Neutrophil (primary cell): Measurements from ENCODE around the gene ARCN1.

Source experiments
- H3K27ac ChIP-seq: fragments of 200-600 bp; sonication (generic); 2 replicates; pipeline ENCODE4 v1.5.1; 2016; ENCODE audit warnings: mild to moderate bottlenecking, moderate library complexity
- H3K27me3 ChIP-seq: fragments of 200-600 bp; sonication (generic); 2 replicates; pipeline ENCODE4 v1.6.0; 2016; ENCODE audit warnings: mild to moderate bottlenecking
- H3K36me3 ChIP-seq: fragments of 200-600 bp; sonication (generic); 2 replicates; pipeline ENCODE4 v1.5.1; 2017
- H3K4me1 ChIP-seq, 2 experiments: fragments of 200-600 bp in 1 of 2; sonication (generic) in 1 of 2; 1 replicate in 1 of 2; 2 replicates in 1 of 2; pipeline versions ENCODE4 v1.5.1 to v1.6.1; 2013 to 2016; ENCODE audit warnings: low read depth in 1 of 2, low read length in 1 of 2, mild to moderate bottlenecking in 1 of 2, moderate library complexity in 1 of 2; ENCODE audit not compliant: control insufficient read depth in 1 of 2, insufficient read depth in 1 of 2
- H3K4me3 ChIP-seq, 2 experiments: fragments of 200-600 bp in 1 of 2; sonication (generic) in 1 of 2; 1 replicate in 1 of 2; 2 replicates in 1 of 2; pipeline ENCODE4 v1.5.1; 2013 to 2016; ENCODE audit warnings: low read depth in 1 of 2, low read length in 1 of 2, mild to moderate bottlenecking in 1 of 2, moderate library complexity in 1 of 2
- H3K9me3 ChIP-seq: fragments of 200-600 bp; sonication (generic); 2 replicates; pipeline ENCODE4 v1.5.1; 2016
- CTCF ChIP-seq: fragments of 200-600 bp; sonication (generic); IDR thresholded peaks from 2 replicates; pipeline ENCODE4 v1.5.1; 2016; ENCODE audit warnings: antibody characterized with exemption

The ARCN1 gene

GRCh38 chr11:118641397-118642019, 69.3 kb downstream of the ARCN1 start:
- Histone ChIP-seq H3K4me1 (no peaks in the 10 kb centered on the region), H3K27me3 (no peaks in the 10 kb centered on the region), H3K9me3 (no peaks in the 10 kb centered on the region), H3K27ac (no peak overlapping the region), H3K4me3 (no peak overlapping the region), H3K36me3 (no peaks in the 10 kb centered on the region)
- TF ChIP-seq CTCF = no peak

- Histone ChIP-seq H3K4me3 (no peak overlapping the region), H3K36me3 (no peaks in the 10 kb centered on the region), H3K4me1 (no peaks in the 10 kb centered on the region), H3K27ac (no peak overlapping the region), H3K9me3 (no peaks in the 10 kb centered on the region), H3K27me3 (no peaks in the 10 kb centered on the region)
- TF ChIP-seq CTCF = no peak
These were observed 71.2 kb downstream of the ARCN1 start for GRCh38 chr11:118643142-118643994.

- Histone ChIP-seq H3K9me3 (no peaks in the 10 kb centered on the region), H3K4me1 (no peaks in the 10 kb centered on the region), H3K27ac (no peak overlapping the region), H3K36me3 (no peaks in the 10 kb centered on the region), H3K4me3 (no peak overlapping the region), H3K27me3 (no peaks in the 10 kb centered on the region)
- TF ChIP-seq CTCF = no peak
These were observed 71.8 kb downstream of the ARCN1 start for GRCh38 chr11:118643995-118644345.

GRCh38 chr11:118644496-118644895, 72.3 kb downstream of the ARCN1 start:
- no peak for TF ChIP-seq CTCF
- H3K27me3 ChIP-seq = no peaks in the 10 kb centered on the region
- no peaks in the 10 kb centered on the region for H3K4me1 ChIP-seq
- no peaks in the 10 kb centered on the region for H3K9me3 ChIP-seq
- no peak overlapping the region for H3K27ac ChIP-seq
- H3K4me3 ChIP-seq = no peak overlapping the region
- H3K36me3 ChIP-seq = no peaks in the 10 kb centered on the region

- Histone ChIP-seq H3K36me3 (no peaks in the 10 kb centered on the region), H3K4me1 (no peaks in the 10 kb centered on the region), H3K27me3 (no peaks in the 10 kb centered on the region), H3K9me3 (no peaks in the 10 kb centered on the region), H3K27ac (no peak overlapping the region), H3K4me3 (no peak overlapping the region)
- no peak for TF ChIP-seq CTCF
These were observed 73.0 kb downstream of the ARCN1 start for GRCh38 chr11:118645066-118645715.
